ENCODE results near the gene BCDIN3D. TPM values are rescaled to one million over a fixed set of nuclear protein-coding genes. Genes with fewer than 3 reads are reported as not detected.

Gene BCDIN3D
- total and polyA plus RNA-seq, 8 donors: 0.58 to 14.7 (median 2.6) TPM; not detected in 1

GRCh38 chr12:49877066-49877465 is 34.2 kb upstream of the BCDIN3D start:
- Histone ChIP-seq H3K9me3 (no peaks in the 10 kb centered on the region), H3K27me3 (no peaks in the 10 kb centered on the region), H3K27ac (no peak overlapping the region), H3K36me3 (no peaks in the 10 kb centered on the region), H3K4me3 (no peak overlapping the region), H3K4me1 (no peaks in the 10 kb centered on the region)
- 57 to 82% (median 68%) methylated on average over 4 to 5 of the region's 5 CpGs for WGBS, 5 donors
- intact Hi-C loops (cut with DNase I; ENCODE audit: low total_unique reads): no loop called here
- TF ChIP-seq POLR2A (IDR thresholded peaks at IDR 0.05) (no peak), CTCF (IDR thresholded peaks at IDR 0.05) (no peak), POLR2AphosphoS5 (IDR thresholded peaks at IDR 0.05) (no peak), EP300 (IDR thresholded peaks at IDR 0.05) (no peak)
- no peak for DNase-seq

GRCh38 chr12:49876070-49876469 is 33.2 kb upstream of the BCDIN3D start:
- Histone ChIP-seq H3K27ac (no peak overlapping the region), H3K27me3 (no peaks in the 10 kb centered on the region), H3K4me3 (no peak overlapping the region), H3K9me3 (no peaks in the 10 kb centered on the region), H3K4me1 (no peaks in the 10 kb centered on the region), H3K36me3 (no peaks in the 10 kb centered on the region)
- DNase-seq: no peak
- WGBS, 5 donors: 91 to 98% (median 96%) methylated on average over 3 of the region's 3 CpGs
- TF ChIP-seq CTCF (IDR thresholded peaks at IDR 0.05) (no peak), POLR2A (IDR thresholded peaks at IDR 0.05) (no peak), POLR2AphosphoS5 (IDR thresholded peaks at IDR 0.05) (no peak), EP300 (IDR thresholded peaks at IDR 0.05) (no peak)
- intact Hi-C loops (cut with DNase I; ENCODE audit: low total_unique reads): no loop called here

GRCh38 chr12:49875115-49875720 is 32.3 kb upstream of the BCDIN3D start:
- Histone ChIP-seq H3K27ac (no peak overlapping the region), H3K27me3 (no peaks in the 10 kb centered on the region), H3K4me3 (no peak overlapping the region), H3K4me1 (no peaks in the 10 kb centered on the region), H3K9me3 (no peaks in the 10 kb centered on the region), H3K36me3 (no peaks in the 10 kb centered on the region)
- WGBS, 5 donors: 90 to 95% (median 92%) methylated on average over 9 of the region's 9 CpGs
- intact Hi-C loops (cut with DNase I; ENCODE audit: low total_unique reads): no loop called here
- TF ChIP-seq POLR2AphosphoS5 (IDR thresholded peaks at IDR 0.05): no peak
- TF ChIP-seq POLR2A (IDR thresholded peaks at IDR 0.05): no peak
- no peak for TF ChIP-seq CTCF (IDR thresholded peaks at IDR 0.05)
- no peak for TF ChIP-seq EP300 (IDR thresholded peaks at IDR 0.05)
- DNase-seq: no peak

GRCh38 chr12:49874142-49874897 is 31.4 kb upstream of the BCDIN3D start:
- Histone ChIP-seq H3K4me3 (no peak overlapping the region), H3K27me3 (no peaks in the 10 kb centered on the region), H3K9me3 (no peaks in the 10 kb centered on the region), H3K27ac (no peak overlapping the region), H3K36me3 (no peaks in the 10 kb centered on the region), H3K4me1 (peaks cover 5 to 9% (median 7%) of the 10 kb centered on the region in 4 donors)
- DNase-seq: no peak
- no peak for TF ChIP-seq CTCF (IDR thresholded peaks at IDR 0.05)
- TF ChIP-seq POLR2A (IDR thresholded peaks at IDR 0.05): no peak
- TF ChIP-seq POLR2AphosphoS5 (IDR thresholded peaks at IDR 0.05): no peak
- no peak for TF ChIP-seq EP300 (IDR thresholded peaks at IDR 0.05)
- intact Hi-C loops (cut with DNase I; ENCODE audit: low total_unique reads): no loop called here
- WGBS, 5 donors: 50 to 73% (median 59%) methylated on average over 9 to 12 of the region's 12 CpGs
